GM15510 (cell line): ENCODE measurements around the gene MEPCE.

Experiments used
- POLR2A ChIP-seq: IDR thresholded peaks from 3 replicates; pipeline ENCODE4 v1.6.1; 2011; ENCODE audit warnings: borderline replicate concordance; ENCODE audit not compliant: insufficient read length; ENCODE audit errors: extremely low read depth

MEPCE gene

GRCh38 chr7:100481466-100481865 is 51.8 kb downstream of the MEPCE start:
- no peak for TF ChIP-seq POLR2A

DNA sequence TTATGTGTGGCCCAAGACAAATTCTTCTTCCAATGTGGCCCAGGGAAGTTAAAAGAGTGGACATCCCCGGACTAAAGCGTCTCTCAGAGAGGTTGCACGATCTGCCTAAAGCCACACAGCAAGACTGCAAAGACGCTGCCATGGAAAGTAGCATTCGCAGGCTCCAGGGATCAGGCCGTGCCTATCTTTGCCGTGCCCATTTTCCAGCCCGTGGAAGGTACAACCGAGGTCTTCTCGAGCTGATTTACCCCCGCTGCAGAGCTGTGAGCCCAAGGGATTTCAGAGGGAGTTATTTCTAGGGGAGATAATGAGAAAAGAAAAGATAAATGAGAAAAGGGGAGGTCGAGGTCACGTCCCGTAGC is 53.1 kb downstream of the MEPCE start:
- no peak for TF ChIP-seq POLR2A

GRCh38 chr7:100483090-100483721 is 53.6 kb downstream of the MEPCE start:
- TF ChIP-seq POLR2A: no peak
